SK-N-MC (cell line): ENCODE measurements around the gene LALBA.
"Not testable (repeated sequence)": the region's sequence is repeated elsewhere in the genome, so short reads cannot be mapped to it uniquely, and the experiment has no call there.

Source experiments
- DNase-seq: peaks from one replicate; pipeline ENCODE4 v3.0.0-alpha.2; 2011; ENCODE audit warnings: low read depth, low spot score
- H3K27ac ChIP-seq: fragments of 200-600 bp; sonication (generic); 2 replicates; pipeline ENCODE4 v1.5.1; 2016; ENCODE audit warnings: mixed run types
- H3K36me3 ChIP-seq: fragments of 200-600 bp; sonication (generic); 2 replicates; pipeline ENCODE4 v1.6.1; 2017; ENCODE audit warnings: antibody characterized with exemption, low read length, mixed read lengths; ENCODE audit not compliant: insufficient read depth
- H3K4me3 ChIP-seq: fragments of 200-600 bp; sonication (generic); 2 replicates; pipeline ENCODE4 v1.5.1; 2016
- H3K9ac ChIP-seq: fragments of 200-600 bp; sonication (generic); 2 replicates; pipeline ENCODE4 v1.8.0; 2017; ENCODE audit warnings: mixed run types, mixed read lengths; ENCODE audit not compliant: insufficient read length
- H3K9me3 ChIP-seq: fragments of 200-600 bp; sonication (generic); 2 replicates; pipeline ENCODE4 v1.6.1; 2017; ENCODE audit warnings: low read depth, mild to moderate bottlenecking, antibody characterized with exemption, low read length, moderate library complexity, mixed read lengths
- EZH2 ChIP-seq: fragments of 200-600 bp; sonication (generic); IDR thresholded peaks from one replicate; pipeline ENCODE4 v1.6.1; 2017; ENCODE audit warnings: antibody characterized with exemption
- FOXP2 ChIP-seq: optimal IDR thresholded peaks from 2 replicates; pipeline ENCODE3; 2011; ENCODE audit warnings: mild to moderate bottlenecking, moderate library complexity; ENCODE audit not compliant: insufficient read depth; ENCODE audit errors: extremely low read length, control extremely low read depth
- POLR2AphosphoS5 ChIP-seq: IDR thresholded peaks from 2 replicates; pipeline ENCODE4 v1.6.1; 2012; ENCODE audit warnings: mild to moderate bottlenecking, low read depth, low read length, borderline replicate concordance

LALBA gene

GRCh38 chr12:48586361-48586760 is 16.5 kb upstream of the LALBA start:
- no peak overlapping the region for H3K9ac ChIP-seq
- H3K4me3 ChIP-seq, result no peak overlapping the region
- no peak for DNase-seq
- TF ChIP-seq POLR2AphosphoS5 (no peak), FOXP2 (no peak), EZH2 (no peak)
- no peaks in the 10 kb centered on the region for H3K9me3 ChIP-seq
- no peaks in the 10 kb centered on the region for H3K36me3 ChIP-seq
- no peak overlapping the region for H3K27ac ChIP-seq

DNA sequence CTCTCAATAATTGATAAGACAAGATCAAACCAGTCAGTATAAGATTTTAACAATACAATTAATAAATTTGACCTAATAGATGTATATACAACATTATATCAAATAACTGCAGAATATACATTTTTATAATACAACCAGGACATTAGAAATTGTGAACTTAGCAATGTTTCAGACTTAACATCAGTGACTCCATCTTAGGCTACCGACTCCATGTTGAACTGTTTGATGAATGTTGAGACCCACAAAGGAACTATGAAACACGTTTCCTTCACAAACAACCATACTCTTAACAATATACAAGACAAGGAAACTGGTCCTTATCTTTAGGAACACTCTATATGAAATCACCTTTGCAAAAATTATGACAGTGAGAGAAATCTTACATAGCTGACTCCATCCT is 13.9 kb upstream of the LALBA start:
- Histone ChIP-seq H3K36me3 (no peaks in the 10 kb centered on the region), H3K4me3 (no peak overlapping the region), H3K27ac (no peak overlapping the region), H3K9ac (no peak overlapping the region), H3K9me3 (no peaks in the 10 kb centered on the region)
- no peak for DNase-seq
- no peak for TF ChIP-seq FOXP2

- Histone ChIP-seq H3K36me3 (no peaks in the 10 kb centered on the region), H3K27ac (no peak overlapping the region), H3K4me3 (no peak overlapping the region), H3K9ac (no peak overlapping the region), H3K9me3 (no peaks in the 10 kb centered on the region)
- no peak for DNase-seq
- TF ChIP-seq FOXP2, result no peak
Observed at GRCh38 chr12:48580831-48581230, 11.0 kb upstream of the LALBA start.

DNA sequence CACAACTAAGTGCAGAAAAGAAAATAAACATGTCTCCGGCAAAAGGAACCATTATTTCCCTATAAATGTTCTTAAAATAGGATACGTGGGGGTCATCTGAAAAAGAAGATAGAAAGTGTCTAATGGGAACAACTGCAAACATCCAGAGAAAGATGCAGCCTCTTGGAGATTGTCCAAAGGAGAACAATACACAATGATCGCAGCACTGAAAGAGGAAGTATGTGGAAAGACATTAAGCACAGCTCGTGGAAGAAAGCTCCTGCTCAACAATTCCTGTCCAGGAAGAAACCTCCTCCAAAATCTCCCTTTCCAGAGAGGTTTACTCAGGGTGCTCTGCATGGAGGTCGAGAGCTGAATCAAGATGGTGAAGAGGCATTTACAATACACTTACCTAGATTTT is 2.5 kb upstream of the LALBA start:
- no peak overlapping the region for H3K4me3 ChIP-seq
- no peak for TF ChIP-seq POLR2AphosphoS5
- H3K9ac ChIP-seq, result no peak overlapping the region
- no peaks in the 10 kb centered on the region for H3K9me3 ChIP-seq
- H3K36me3 ChIP-seq, result no peaks in the 10 kb centered on the region
- DNase-seq, result no peak
- no peak overlapping the region for H3K27ac ChIP-seq

DNA sequence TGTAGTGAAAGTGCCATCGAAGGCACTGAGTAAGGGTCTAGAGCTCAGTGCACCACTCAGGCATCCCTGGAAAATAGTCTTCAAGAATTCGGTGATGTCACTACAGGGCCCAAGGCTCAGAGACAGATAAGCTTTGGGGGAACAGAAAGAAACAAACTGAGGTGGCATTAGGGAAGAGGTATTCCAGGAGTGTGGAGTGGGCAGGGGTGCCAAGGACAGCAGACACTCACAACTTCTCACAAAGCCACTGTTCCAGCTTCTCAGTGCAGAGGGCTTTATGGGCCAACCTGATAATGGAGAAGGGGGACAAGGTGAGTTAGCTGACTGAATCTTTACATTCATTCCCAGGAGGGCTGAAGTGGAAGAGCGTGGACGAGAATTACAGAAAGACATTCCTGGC is 2.1 kb downstream of the LALBA start:
- H3K9ac ChIP-seq, result no peak overlapping the region
- no peak for TF ChIP-seq EZH2
- TF ChIP-seq FOXP2, result no peak
- TF ChIP-seq POLR2AphosphoS5, result no peak
- no peak for DNase-seq
- no peaks in the 10 kb centered on the region for H3K9me3 ChIP-seq
- H3K27ac ChIP-seq, result no peak overlapping the region
- no peaks in the 10 kb centered on the region for H3K36me3 ChIP-seq
- no peak overlapping the region for H3K4me3 ChIP-seq

- no peaks in the 10 kb centered on the region for H3K9me3 ChIP-seq
- H3K4me3 ChIP-seq, result no peak overlapping the region
- H3K36me3 ChIP-seq, result no peaks in the 10 kb centered on the region
- H3K27ac ChIP-seq, result no peak overlapping the region
- H3K9ac ChIP-seq, result no peak overlapping the region
- DNase-seq, result no peak
- TF ChIP-seq POLR2AphosphoS5 (no peak), EZH2 (no peak), FOXP2 (no peak)
Observed at GRCh38 chr12:48557919-48558318, 11.9 kb downstream of the LALBA start.

- Histone ChIP-seq H3K9ac (no peak overlapping the region), H3K36me3 (no peaks in the 10 kb centered on the region), H3K4me3 (no peak overlapping the region), H3K27ac (no peak overlapping the region), H3K9me3 (no peaks in the 10 kb centered on the region)
- TF ChIP-seq EZH2, result no peak
- DNase-seq, result no peak
Observed at GRCh38 chr12:48556631-48557030, 13.2 kb downstream of the LALBA start.

- not testable (repeated sequence) for H3K9ac ChIP-seq, H3K27ac ChIP-seq, H3K9me3 ChIP-seq, H3K36me3 ChIP-seq, DNase-seq
- H3K4me3 ChIP-seq, result peak overlapping the region; percentile 36; the same call in 1 of the 2 replicates
Observed at GRCh38 chr12:48553666-48554343, 16.0 kb downstream of the LALBA start.

- not testable (repeated sequence) for H3K36me3 ChIP-seq, H3K4me3 ChIP-seq, DNase-seq, H3K27ac ChIP-seq, H3K9ac ChIP-seq, H3K9me3 ChIP-seq
Observed at GRCh38 chr12:48551636-48552035, 18.2 kb downstream of the LALBA start.

- not testable (repeated sequence) for H3K9me3 ChIP-seq
Observed at GRCh38 chr12:48547012-48547411, 22.8 kb downstream of the LALBA start.

More at GRCh38 chr12:48547012-48547411, 22.8 kb downstream of the LALBA start:
- not testable (repeated sequence) for H3K36me3 ChIP-seq, H3K9ac ChIP-seq, H3K4me3 ChIP-seq, DNase-seq, H3K27ac ChIP-seq
